ACC112 (cell line): ENCODE measurements around the gene HNRNPF.
"Not testable (repeated sequence)": the region's sequence is repeated elsewhere in the genome, so short reads cannot be mapped to it uniquely, and the experiment has no call there.

ENCODE experiments used
- H2AFZ ChIP-seq: fragments of 200-600 bp; sonication (generic); one replicate; pipeline ENCODE4 v1.6.0; 2017; ENCODE audit warnings: antibody characterized with exemption, low read length; ENCODE audit not compliant: unreplicated experiment
- H3K27ac ChIP-seq: fragments of 200-600 bp; sonication (generic); 2 replicates; pipeline ENCODE4 v1.5.1; 2014; ENCODE audit warnings: low read depth, mild to moderate bottlenecking, antibody characterized with exemption, low read length, moderate library complexity
- H3K27me3 ChIP-seq: fragments of 200-600 bp; sonication (generic); 2 replicates; pipeline ENCODE4 v1.6.1; 2014; ENCODE audit warnings: mild to moderate bottlenecking, antibody characterized with exemption, low read length, moderate library complexity, mixed read lengths; ENCODE audit not compliant: insufficient read depth
- H3K36me3 ChIP-seq: fragments of 200-600 bp; sonication (generic); 2 replicates; pipeline ENCODE4 v1.6.1; 2016; ENCODE audit warnings: mild to moderate bottlenecking, antibody characterized with exemption, low read length, moderate library complexity, mixed read lengths; ENCODE audit not compliant: insufficient read depth
- H3K4me1 ChIP-seq: fragments of 200-600 bp; sonication (generic); one replicate; pipeline ENCODE4 v1.6.1; 2016; ENCODE audit warnings: low read length, mixed read lengths; ENCODE audit not compliant: insufficient read depth, unreplicated experiment, control insufficient read depth
- H3K4me3 ChIP-seq: fragments of 200-600 bp; sonication (generic); 2 replicates; pipeline ENCODE4 v1.5.1; 2014; ENCODE audit warnings: mild to moderate bottlenecking, low read depth, low read length
- H3K79me2 ChIP-seq: fragments of 200-600 bp; sonication (generic); one replicate; pipeline ENCODE4 v1.6.0; 2016; ENCODE audit warnings: low read length; ENCODE audit not compliant: control insufficient read depth, unreplicated experiment, insufficient read depth

Gene HNRNPF, protein sequence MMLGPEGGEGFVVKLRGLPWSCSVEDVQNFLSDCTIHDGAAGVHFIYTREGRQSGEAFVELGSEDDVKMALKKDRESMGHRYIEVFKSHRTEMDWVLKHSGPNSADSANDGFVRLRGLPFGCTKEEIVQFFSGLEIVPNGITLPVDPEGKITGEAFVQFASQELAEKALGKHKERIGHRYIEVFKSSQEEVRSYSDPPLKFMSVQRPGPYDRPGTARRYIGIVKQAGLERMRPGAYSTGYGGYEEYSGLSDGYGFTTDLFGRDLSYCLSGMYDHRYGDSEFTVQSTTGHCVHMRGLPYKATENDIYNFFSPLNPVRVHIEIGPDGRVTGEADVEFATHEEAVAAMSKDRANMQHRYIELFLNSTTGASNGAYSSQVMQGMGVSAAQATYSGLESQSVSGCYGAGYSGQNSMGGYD

DNA sequence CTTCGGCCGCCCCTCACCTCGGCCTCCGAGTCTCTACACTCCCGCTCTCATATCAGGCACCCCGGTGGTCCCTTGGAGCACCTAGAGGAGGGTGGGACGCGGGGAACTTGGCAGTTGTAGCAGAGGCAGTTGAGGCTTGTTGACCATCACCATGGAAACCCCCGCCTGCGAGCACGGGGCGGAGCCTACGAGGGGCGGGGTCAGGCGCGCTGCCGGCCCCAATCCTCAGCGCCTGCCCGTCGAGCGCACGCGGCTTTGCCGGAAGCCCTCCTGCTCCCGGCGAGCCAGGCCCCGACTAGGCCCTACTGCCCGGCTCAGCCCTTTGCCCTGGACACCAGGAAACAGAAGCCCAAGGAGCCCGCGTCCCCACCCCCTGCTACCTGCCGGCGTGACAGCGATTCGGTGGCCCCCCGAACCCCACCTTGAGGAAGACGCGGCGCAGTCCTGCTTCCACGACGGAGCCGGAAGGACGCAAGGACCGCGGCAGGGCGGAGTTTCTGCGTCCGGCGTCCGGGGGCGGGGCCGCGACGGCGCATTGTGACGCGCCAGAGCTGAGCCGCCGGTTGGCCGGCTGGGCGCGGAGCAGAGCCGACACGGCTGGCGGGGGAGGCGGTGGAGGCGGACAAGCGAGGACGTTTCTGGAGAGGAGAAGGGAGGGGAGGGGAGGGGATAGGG is at the start of gene HNRNPF:
Gene HNRNPF, minus strand, starts transcription at position 477 of the 675 bp plus-strand sequence. CDS start 21,302 bp downstream, outside the sequence.
- Histone ChIP-seq H3K27ac (peak within 1 kb of the TSS; percentile 93), H2AFZ (peak within 1 kb of the TSS; percentile 64), H3K27me3 (no peaks in the 10 kb centered on the region), H3K79me2 (peaks cover 50% of the 10 kb centered on the region), H3K4me1 (peaks cover 15% of the 10 kb centered on the region), H3K36me3 (no peaks in the 10 kb centered on the region), H3K4me3 (peak within 1 kb of the TSS; percentile 77)

DNA sequence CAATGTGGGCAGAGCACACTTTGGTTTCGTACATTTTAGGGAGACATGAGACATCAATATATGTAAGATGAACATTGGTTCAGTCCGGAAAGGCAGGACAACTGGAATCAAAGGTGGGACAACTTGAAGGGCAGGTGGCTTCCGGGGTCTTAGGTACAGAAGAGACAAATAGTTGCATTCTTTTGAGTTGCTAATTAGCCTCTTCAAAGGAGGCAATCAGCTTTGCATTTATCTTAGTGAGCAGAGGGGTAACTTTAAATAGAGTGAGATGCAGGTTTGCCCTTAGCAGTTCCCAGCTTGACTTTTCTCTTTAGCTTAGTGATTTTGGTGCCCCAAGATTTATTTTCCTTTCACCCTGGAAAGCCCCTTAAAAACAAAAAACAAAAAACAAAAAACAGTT is 49.2 kb upstream of the HNRNPF start:
- H3K79me2 ChIP-seq: peaks cover 3% of the 10 kb centered on the region

DNA sequence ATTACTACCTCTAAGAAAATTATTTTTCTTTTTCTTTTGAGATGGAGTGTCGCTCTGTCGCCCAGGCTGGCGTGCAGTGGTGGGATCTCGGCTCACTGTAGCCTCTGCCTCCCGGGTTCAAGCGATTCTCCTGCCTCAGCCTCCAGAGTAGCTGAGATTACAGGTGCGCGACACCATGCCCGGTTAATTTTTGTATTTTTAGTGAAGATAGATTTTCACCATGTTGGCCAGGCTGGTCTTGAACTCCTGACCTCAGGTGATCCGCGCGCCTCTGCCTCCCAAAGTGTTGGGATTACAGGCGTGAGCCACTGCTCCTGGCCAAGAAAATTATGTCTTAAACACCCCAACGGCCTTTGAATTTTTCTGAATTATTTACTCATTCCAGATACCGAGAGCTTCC is 47.6 kb upstream of the HNRNPF start:
- not testable (repeated sequence) for H3K27me3 ChIP-seq, H3K27ac ChIP-seq, H3K4me1 ChIP-seq, H2AFZ ChIP-seq, H3K79me2 ChIP-seq, H3K36me3 ChIP-seq
- peak overlapping the region; percentile 84 for H3K4me3 ChIP-seq

More for the DNA sequence above, 49.2 kb upstream of the HNRNPF start:
- Histone ChIP-seq H3K27ac (no peak overlapping the region), H3K4me3 (no peak overlapping the region), H3K27me3 (no peaks in the 10 kb centered on the region), H2AFZ (no peak overlapping the region), H3K36me3 (no peaks in the 10 kb centered on the region), H3K4me1 (peaks cover 7% of the 10 kb centered on the region)

DNA sequence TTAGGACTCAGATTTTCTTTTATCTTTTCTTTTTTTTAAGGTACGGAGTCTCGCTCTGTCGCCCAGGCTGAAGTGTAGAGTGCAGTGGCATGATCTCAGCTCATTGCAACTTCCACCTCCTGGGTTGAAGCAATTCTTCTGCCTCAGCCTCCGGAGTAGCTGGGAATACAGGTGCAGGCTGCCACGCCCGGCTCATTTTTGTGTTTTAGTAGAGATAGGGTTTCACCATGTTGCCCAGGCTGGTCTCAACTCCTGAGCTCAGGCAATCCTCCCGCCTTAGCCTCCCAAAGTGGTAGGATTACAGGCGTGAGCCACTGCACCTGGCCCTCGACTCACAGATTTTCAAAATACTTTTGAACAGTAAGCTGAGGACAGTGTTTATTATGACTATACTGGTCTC is 45.0 kb upstream of the HNRNPF start:
- not testable (repeated sequence) for H3K4me1 ChIP-seq, H3K27ac ChIP-seq, H3K79me2 ChIP-seq, H2AFZ ChIP-seq, H3K27me3 ChIP-seq, H3K36me3 ChIP-seq
- H3K4me3 ChIP-seq: peak overlapping the region; percentile 84; the same call in 1 of the 2 replicates

DNA sequence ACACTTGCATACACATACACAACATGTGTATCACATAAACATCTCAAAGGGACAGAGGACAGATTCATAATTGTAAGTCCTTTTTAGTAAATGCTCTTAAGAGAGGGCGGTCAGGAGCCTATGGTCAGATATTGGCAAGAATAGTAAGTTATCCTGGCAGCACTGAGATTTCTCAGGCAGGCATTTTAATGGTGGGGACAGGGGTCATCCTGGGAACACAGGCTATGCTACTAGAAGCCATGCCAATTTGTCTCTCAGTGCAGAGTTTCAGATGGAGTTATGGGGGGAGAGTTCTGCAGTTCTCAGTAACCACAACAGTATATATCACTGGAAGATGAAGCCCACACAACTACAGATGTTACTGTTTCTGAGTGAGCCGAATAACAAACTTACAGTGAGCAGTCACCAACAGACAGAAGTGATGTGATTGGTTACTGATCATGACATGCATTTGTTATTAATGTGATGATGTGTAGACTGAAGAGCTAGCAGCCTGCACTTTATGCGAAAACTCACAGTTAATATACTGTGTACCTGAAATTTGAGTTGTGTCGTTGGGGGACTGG is 44.4 kb upstream of the HNRNPF start:
- H3K27me3 ChIP-seq: no peaks in the 10 kb centered on the region
- H3K4me3 ChIP-seq: no peak overlapping the region
- no peak overlapping the region for H3K27ac ChIP-seq
- H3K36me3 ChIP-seq: no peaks in the 10 kb centered on the region
- no peak overlapping the region for H2AFZ ChIP-seq
- peaks cover 7% of the 10 kb centered on the region for H3K4me1 ChIP-seq
- H3K79me2 ChIP-seq: peaks cover 3% of the 10 kb centered on the region

DNA sequence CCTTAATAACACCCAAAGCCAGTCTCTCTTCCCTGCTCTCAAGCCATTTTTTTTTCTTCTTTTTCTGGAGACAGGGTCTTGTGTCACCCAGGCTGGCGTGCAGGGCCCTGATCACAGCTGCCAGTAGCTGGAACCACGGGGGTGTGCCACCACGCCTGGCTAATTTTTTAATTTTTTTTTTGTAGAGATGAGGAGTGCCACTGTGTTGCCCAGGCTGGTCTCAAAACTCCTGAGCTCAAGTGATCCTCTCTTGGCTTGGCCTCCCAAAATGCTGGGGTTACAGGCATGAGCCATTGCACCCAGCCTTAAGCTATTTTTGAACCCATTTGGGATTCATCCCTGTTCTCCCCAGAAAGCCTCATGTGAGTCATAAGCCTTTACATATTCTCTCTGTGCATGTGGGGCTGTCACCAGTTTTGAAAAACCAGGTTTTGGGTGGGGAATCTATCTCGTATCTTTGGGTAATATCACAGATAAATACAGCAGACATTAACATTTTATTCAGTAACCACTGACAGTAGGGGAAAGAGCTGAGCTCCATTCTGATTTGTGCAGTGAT is 43.4 kb upstream of the HNRNPF start:
- peaks cover 7% of the 10 kb centered on the region for H3K4me1 ChIP-seq

DNA sequence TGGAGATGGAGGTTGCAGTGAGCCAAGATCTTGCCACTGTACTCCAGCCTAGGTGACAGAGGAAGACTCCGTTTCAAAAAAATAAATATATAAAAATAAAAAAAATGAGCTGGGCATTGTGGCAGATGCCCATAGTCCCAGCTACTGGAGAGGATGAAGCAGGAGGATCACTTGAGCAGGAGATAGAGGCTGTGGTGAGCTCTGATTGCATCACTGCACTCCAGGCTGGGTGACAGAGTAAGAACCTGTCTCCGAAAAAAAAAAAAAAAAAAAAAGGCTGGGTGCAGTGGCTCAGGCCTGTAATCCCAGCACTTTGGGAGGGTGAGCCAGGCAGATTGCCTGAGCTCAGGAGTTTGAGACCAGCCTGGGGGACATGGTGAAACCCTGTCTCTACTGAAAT is 39.8 kb upstream of the HNRNPF start:
- Histone ChIP-seq H2AFZ (no peak overlapping the region), H3K27me3 (no peaks in the 10 kb centered on the region), H3K27ac (no peak overlapping the region), H3K4me1 (no peaks in the 10 kb centered on the region), H3K36me3 (0 out of 2 replicates have a peak, but pooled peaks cover 8% of the 10 kb centered on the region), H3K79me2 (no peaks in the 10 kb centered on the region), H3K4me3 (no peak overlapping the region)

More for the DNA sequence above, 43.4 kb upstream of the HNRNPF start:
- Histone ChIP-seq H3K4me3 (no peak overlapping the region), H2AFZ (no peak overlapping the region), H3K27ac (no peak overlapping the region), H3K36me3 (no peaks in the 10 kb centered on the region), H3K79me2 (peaks cover 3% of the 10 kb centered on the region), H3K27me3 (no peaks in the 10 kb centered on the region)

DNA sequence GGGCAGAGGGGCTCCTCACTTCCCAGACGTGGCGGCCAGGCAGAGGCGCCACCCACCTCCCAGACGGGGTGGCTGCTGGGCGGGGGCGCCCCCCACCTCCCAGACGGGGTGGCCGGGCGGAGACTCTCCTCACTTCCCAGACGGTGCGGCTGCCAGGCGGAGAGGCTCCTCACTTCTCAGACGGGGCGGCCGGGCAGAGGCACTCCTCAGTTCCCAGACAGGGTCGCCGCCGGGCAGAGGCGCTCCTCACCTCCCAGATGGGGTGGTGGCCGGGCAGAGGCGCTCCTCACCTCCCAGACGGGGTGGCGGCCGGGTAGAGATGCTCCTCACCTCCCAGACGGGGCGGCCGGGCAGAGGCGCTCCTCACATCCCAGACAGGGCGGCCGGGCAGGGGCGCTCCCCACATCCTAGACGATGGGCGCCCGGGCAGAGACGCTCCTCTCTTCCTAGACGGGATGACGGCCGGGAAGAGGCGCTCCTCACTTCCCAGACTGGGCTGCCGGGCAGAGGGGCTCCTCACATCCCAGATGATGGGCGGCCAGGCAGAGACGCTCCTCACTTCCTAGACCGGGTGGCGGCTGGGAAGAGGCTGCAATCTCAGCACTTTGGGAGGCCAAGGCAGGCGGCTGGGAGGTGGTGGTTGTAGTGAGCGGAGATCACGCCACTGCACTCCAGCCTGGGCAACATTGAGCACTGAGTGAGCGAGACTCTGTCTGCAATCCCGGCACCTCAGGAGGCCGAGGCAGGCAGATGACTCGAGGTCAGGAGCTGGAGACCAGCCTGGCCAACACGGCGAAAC is 37.4 kb upstream of the HNRNPF start:
- H3K27ac ChIP-seq, H3K79me2 ChIP-seq, H2AFZ ChIP-seq, H3K27me3 ChIP-seq, H3K4me3 ChIP-seq, H3K4me1 ChIP-seq, H3K36me3 ChIP-seq: not testable (repeated sequence)

DNA sequence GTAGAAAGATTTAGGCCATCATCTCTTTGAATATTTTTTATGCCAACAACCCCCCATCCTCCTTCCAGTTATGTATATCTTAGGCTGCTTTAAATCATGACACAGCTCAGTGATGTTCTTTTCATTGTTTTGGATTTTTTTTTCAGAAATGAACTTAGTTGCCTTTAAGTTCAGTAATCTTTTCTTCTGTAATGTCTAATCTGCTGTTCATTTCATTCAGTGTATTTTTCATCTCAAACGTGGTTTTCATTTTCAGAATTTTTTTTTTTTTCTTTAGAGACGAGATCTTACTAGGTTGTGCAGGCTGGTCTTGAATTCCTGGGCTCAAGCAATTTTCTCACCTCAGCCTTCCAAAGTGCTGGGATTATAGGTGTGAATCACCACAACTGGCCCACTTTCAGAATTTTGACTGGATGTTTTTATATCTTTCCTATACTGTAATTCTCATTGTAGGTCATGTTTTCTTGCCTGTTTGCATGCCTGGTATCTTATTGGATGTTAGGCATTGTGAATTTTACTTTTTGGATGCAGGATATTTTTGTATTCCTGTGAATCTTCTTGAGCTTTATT is 36.0 kb upstream of the HNRNPF start:
- H3K79me2 ChIP-seq: no peaks in the 10 kb centered on the region
- no peaks in the 10 kb centered on the region for H3K27me3 ChIP-seq
- H2AFZ ChIP-seq: no peak overlapping the region
- no peak overlapping the region for H3K27ac ChIP-seq
- H3K36me3 ChIP-seq: 0 out of 2 replicates have a peak, but pooled peaks cover 8% of the 10 kb centered on the region
- no peak overlapping the region for H3K4me3 ChIP-seq
- H3K4me1 ChIP-seq: no peaks in the 10 kb centered on the region

DNA sequence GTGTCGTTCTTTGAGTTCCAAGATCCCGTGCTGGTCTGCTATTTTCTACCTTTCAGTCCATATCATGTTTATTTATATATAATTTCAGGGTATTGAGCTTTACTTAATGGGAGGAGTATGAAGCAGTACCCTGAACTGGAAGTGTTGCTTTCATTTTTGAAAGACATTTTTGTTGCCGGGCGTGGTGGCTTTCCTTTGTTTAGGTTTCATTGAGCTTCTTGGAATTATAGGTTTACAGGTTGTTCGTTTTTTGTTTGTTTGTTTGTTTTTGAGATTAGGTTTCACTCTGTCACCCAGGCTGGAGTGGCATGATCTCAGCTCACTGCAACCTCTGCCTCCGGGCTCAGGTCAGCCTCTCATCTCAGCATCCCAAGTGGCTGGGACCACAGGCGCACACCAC is 35.3 kb upstream of the HNRNPF start:
- H3K4me1 ChIP-seq: no peaks in the 10 kb centered on the region
- no peak overlapping the region for H2AFZ ChIP-seq
- H3K79me2 ChIP-seq: no peaks in the 10 kb centered on the region
- H3K4me3 ChIP-seq: no peak overlapping the region
- no peak overlapping the region for H3K27ac ChIP-seq
- H3K27me3 ChIP-seq: no peaks in the 10 kb centered on the region
- H3K36me3 ChIP-seq: 0 out of 2 replicates have a peak, but pooled peaks cover 8% of the 10 kb centered on the region
